HG02642 (cell line): ENCODE data around the gene GALNT9.
"Not testable (repeated sequence)": the region's sequence is repeated elsewhere in the genome, so short reads cannot be mapped to it uniquely, and the experiment has no call there.

Source experiments
- ATAC-seq: cut with Tn5 transposase; IDR thresholded peaks from one replicate; pipeline ENCODE4 v1.9.1; 2021; ENCODE audit warnings: mild to moderate bottlenecking; ENCODE audit not compliant: unreplicated experiment, poor library complexity

GALNT9 gene

GRCh38 chr12:132207083-132207775 lies 122.2 kb downstream of the GALNT9 start:
- ATAC-seq, result no peak

- ATAC-seq, result no peak
Measured at GRCh38 chr12:132206046-132206434, 123.3 kb downstream of the GALNT9 start.

- no peak for ATAC-seq
Measured at GRCh38 chr12:132205271-132206045, 123.9 kb downstream of the GALNT9 start.

- no peak for ATAC-seq
Measured at GRCh38 chr12:132204793-132205270, 124.6 kb downstream of the GALNT9 start.

- ATAC-seq, result no peak
Measured at GRCh38 chr12:132204063-132204792, 125.2 kb downstream of the GALNT9 start.

- no peak for ATAC-seq
Measured at GRCh38 chr12:132202929-132203721, 126.3 kb downstream of the GALNT9 start.

- ATAC-seq, result no peak
Measured at GRCh38 chr12:132201391-132202120, 127.8 kb downstream of the GALNT9 start.

GRCh38 chr12:132200800-132201199 lies 128.6 kb downstream of the GALNT9 start:
- ATAC-seq, result no peak

- no peak for ATAC-seq
Measured at GRCh38 chr12:132199526-132200319, 129.7 kb downstream of the GALNT9 start.

GRCh38 chr12:132199101-132199500 lies 130.3 kb downstream of the GALNT9 start:
- no peak for ATAC-seq

GRCh38 chr12:132197581-132198354 lies 131.6 kb downstream of the GALNT9 start:
- ATAC-seq, result no peak

GRCh38 chr12:132196873-132197390 lies 132.5 kb downstream of the GALNT9 start:
- ATAC-seq, result no peak

GRCh38 chr12:132196038-132196872 lies 133.1 kb downstream of the GALNT9 start:
- ATAC-seq, result no peak

- ATAC-seq, result not testable (repeated sequence)
Measured at GRCh38 chr12:132195242-132195641, 134.1 kb downstream of the GALNT9 start.

GRCh38 chr12:132194556-132194955 lies 134.8 kb downstream of the GALNT9 start:
- ATAC-seq, result no peak

GRCh38 chr12:132194056-132194455 lies 135.3 kb downstream of the GALNT9 start:
- no peak for ATAC-seq
